Breast epithelium (tissue), 4 donors: ENCODE measurements around the gene BMP10. TPM values are rescaled to one million over a fixed set of nuclear protein-coding genes. Genes with fewer than 3 reads are reported as not detected.

Experiments used
- DNase-seq, 2 donors: peaks; one replicate each; pipeline ENCODE4 v3.0.0-alpha.2; 2019; ENCODE audit warnings: low spot score in 2 of 2
- H3K27ac ChIP-seq, 2 donors: fragments of 200-600 bp; sonication (generic) in 1 of 2; one replicate each; pipeline ENCODE4 v1.5.1; 2016 to 2019; ENCODE audit warnings: mild to moderate bottlenecking in 1 of 2
- H3K27me3 ChIP-seq, 2 donors: fragments of 200-600 bp; sonication (generic) in 1 of 2; one replicate each; pipeline versions ENCODE4 v1.5.1 to v1.6.0; 2017 to 2019; ENCODE audit warnings: control low read depth in 1 of 2, mild to moderate bottlenecking in 1 of 2
- H3K36me3 ChIP-seq: fragments of 200-600 bp; one replicate; pipeline ENCODE4 v1.5.1; 2019
- H3K4me1 ChIP-seq, 2 donors: fragments of 200-600 bp; sonication (generic); one replicate each; pipeline ENCODE4 v1.5.1; 2016 to 2019; ENCODE audit warnings: control low read depth in 1 of 2
- H3K4me3 ChIP-seq, 3 donors: fragments of 200-600 bp; sonication (generic); 1 replicate in 2 of 3; 2 replicates in 1 of 3; pipeline ENCODE4 v1.5.1; 2016 to 2019; ENCODE audit warnings: mild to moderate bottlenecking in 3 of 3, moderate library complexity in 2 of 3
- H3K9me3 ChIP-seq, 2 donors: fragments of 200-600 bp; sonication (generic) in 1 of 2; one replicate each; pipeline ENCODE4 v1.5.1; 2016 to 2019; ENCODE audit warnings: control low read depth in 1 of 2
- POLR2A ChIP-seq: fragments of 450-650 bp; IDR thresholded peaks from one replicate; pipeline ENCODE4 v1.6.1; 2016; ENCODE audit warnings: antibody characterized with exemption, mild to moderate bottlenecking, moderate library complexity
- POLR2AphosphoS5 ChIP-seq, 3 donors: sonication (generic); formaldehyde crosslinking; IDR thresholded peaks; one replicate each; pipeline ENCODE4 v1.6.1; 2017; ENCODE audit warnings: antibody characterized with exemption in 3 of 3
- intact Hi-C: fragments of 100-400 bp; cut with DNase I; formaldehyde crosslinking; loops from one replicate; pipeline ENCODE4 v1.15.1; 2023; ENCODE audit warnings: low total_unique reads
- total RNA-seq, 3 donors: library from RNA; depleted of rRNA; stranded (reverse); fragments of >200 nt; gene quantifications; one replicate each; pipeline ENCODE4 v1.1.0, GENCODE V29; 2016
- TF ChIP-seq, protein P1 (sequence below), 3 donors: fragments of 450-650 bp; IDR thresholded peaks; one replicate each; pipeline ENCODE4 v1.5.1; 2016 to 2017; ENCODE audit warnings: antibody characterized with exemption in 3 of 3, mild to moderate bottlenecking in 3 of 3, moderate library complexity in 3 of 3

Gene BMP10
- total RNA-seq, 3 donors from 2014 or later, result not detected

DNA sequence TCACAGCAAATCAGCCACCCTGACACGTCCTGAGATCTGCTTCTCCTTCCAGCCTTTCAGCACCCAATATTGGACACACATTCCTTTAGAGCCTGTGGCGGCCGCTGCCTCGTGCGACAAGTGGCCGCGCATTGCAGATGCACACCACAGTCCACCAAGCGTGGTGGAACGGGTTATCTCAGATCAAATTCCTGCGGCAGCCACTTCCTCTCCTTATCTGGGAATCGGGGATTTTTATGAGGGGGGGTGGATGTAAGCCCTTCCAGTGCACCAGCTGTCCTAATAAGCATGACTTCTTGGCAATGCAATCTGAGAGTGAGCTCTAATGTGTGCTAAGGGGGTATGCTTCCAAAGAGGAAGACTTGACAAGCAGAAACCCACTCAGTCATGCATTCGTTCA, 18.3 kb upstream of the BMP10 start:
- H3K9me3 ChIP-seq, result no peaks in the 10 kb centered on the region
- H3K36me3 ChIP-seq, result no peaks in the 10 kb centered on the region
- intact Hi-C loops, result no loop called here
- no peak overlapping the region for H3K4me3 ChIP-seq
- no peak overlapping the region for H3K27ac ChIP-seq
- DNase-seq, result no peak
- TF ChIP-seq POLR2A, result no peak
- TF ChIP-seq, protein P1, sequence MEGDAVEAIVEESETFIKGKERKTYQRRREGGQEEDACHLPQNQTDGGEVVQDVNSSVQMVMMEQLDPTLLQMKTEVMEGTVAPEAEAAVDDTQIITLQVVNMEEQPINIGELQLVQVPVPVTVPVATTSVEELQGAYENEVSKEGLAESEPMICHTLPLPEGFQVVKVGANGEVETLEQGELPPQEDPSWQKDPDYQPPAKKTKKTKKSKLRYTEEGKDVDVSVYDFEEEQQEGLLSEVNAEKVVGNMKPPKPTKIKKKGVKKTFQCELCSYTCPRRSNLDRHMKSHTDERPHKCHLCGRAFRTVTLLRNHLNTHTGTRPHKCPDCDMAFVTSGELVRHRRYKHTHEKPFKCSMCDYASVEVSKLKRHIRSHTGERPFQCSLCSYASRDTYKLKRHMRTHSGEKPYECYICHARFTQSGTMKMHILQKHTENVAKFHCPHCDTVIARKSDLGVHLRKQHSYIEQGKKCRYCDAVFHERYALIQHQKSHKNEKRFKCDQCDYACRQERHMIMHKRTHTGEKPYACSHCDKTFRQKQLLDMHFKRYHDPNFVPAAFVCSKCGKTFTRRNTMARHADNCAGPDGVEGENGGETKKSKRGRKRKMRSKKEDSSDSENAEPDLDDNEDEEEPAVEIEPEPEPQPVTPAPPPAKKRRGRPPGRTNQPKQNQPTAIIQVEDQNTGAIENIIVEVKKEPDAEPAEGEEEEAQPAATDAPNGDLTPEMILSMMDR (IDR thresholded peaks at IDR 0.05), result no peak
- no peak for TF ChIP-seq POLR2AphosphoS5 (IDR thresholded peaks at IDR 0.05)
- no peaks in the 10 kb centered on the region for H3K27me3 ChIP-seq
- H3K4me1 ChIP-seq, result no peaks in the 10 kb centered on the region

DNA sequence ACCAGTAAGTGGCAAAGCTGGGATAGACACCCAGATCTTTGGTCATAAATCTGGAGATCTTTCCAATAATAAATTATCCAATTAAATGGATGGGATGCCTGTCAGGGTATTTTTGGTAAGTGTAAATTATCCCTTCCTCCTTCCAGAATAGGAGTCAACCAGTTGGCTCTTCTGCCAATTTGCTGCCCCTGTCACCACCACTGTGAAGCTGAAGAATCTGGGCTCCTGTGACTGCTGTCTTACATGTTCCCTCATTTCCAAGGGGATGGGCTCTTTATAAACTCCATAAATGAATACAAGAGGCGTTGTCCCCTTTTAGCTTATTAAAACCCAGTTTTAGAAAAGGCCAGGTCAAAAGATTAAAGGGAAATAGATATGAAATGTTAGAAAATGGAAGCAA, 17.8 kb upstream of the BMP10 start:
- H3K27me3 ChIP-seq, result no peaks in the 10 kb centered on the region
- no peak overlapping the region for H3K27ac ChIP-seq
- intact Hi-C loops, result no loop called here
- TF ChIP-seq, protein P1 (IDR thresholded peaks at IDR 0.05), result no peak
- TF ChIP-seq POLR2A (no peak), POLR2AphosphoS5 (IDR thresholded peaks at IDR 0.05) (no peak)
- H3K9me3 ChIP-seq, result no peaks in the 10 kb centered on the region
- H3K4me1 ChIP-seq, result no peaks in the 10 kb centered on the region
- no peak for DNase-seq
- no peak overlapping the region for H3K4me3 ChIP-seq
- H3K36me3 ChIP-seq, result no peaks in the 10 kb centered on the region

DNA sequence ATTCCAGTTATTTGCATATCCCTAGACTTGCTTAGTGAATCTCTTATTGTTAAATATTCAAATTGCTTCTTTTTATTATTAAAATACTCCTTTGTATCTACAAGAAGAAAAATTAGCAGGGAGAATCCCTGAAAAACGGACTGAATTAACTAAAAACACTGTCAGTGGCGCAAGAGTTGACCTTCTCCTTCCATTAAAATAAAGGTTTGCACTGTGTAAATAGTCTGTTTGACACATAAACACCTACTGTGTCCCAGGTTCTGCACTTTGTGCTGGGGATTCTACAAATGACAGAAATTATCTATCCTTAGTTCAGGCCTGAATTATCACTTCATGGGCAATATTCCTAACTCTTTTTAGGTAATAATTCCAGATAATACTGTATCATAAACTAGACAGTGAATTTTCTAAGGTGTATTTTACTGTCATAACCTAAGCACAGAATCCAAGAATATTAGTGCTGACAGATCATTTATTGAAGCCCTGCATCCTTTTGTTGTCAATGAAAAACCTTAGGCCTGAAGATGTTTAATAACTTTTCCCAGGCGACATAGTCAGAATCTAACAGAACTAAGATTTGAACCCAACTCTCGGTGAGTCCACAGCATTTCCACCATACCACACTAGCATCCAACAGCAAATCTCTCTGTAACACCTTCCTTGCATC, 17.0 kb upstream of the BMP10 start:
- no peak overlapping the region for H3K27ac ChIP-seq
- no peak for DNase-seq
- H3K27me3 ChIP-seq, result no peaks in the 10 kb centered on the region
- no peaks in the 10 kb centered on the region for H3K36me3 ChIP-seq
- no peaks in the 10 kb centered on the region for H3K9me3 ChIP-seq
- H3K4me1 ChIP-seq, result no peaks in the 10 kb centered on the region
- intact Hi-C loops, result no loop called here
- no peak overlapping the region for H3K4me3 ChIP-seq
- TF ChIP-seq, protein P1 (IDR thresholded peaks at IDR 0.05), result no peak
- TF ChIP-seq POLR2AphosphoS5 (IDR thresholded peaks at IDR 0.05) (no peak), POLR2A (no peak)

DNA sequence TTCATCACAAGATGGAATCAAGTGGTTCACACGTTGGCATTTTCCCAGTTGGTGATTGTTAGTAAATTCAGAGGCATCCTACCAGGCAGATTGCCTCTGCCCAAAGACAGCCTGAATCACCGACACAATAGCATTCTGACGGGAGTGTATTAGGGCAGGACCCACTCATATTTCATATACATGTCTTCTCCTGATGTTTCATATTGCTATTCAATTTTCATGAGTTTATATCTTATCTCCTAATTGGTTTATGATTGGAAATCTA, 14.5 kb upstream of the BMP10 start:
- intact Hi-C loops, result no loop called here
- no peak overlapping the region for H3K27ac ChIP-seq
- H3K4me3 ChIP-seq, result no peak overlapping the region
- H3K27me3 ChIP-seq, result no peaks in the 10 kb centered on the region
- no peaks in the 10 kb centered on the region for H3K36me3 ChIP-seq
- DNase-seq, result no peak
- TF ChIP-seq, protein P1 (IDR thresholded peaks at IDR 0.05), result no peak
- TF ChIP-seq POLR2AphosphoS5 (IDR thresholded peaks at IDR 0.05) (no peak), POLR2A (no peak)
- no peaks in the 10 kb centered on the region for H3K9me3 ChIP-seq
- no peaks in the 10 kb centered on the region for H3K4me1 ChIP-seq

DNA sequence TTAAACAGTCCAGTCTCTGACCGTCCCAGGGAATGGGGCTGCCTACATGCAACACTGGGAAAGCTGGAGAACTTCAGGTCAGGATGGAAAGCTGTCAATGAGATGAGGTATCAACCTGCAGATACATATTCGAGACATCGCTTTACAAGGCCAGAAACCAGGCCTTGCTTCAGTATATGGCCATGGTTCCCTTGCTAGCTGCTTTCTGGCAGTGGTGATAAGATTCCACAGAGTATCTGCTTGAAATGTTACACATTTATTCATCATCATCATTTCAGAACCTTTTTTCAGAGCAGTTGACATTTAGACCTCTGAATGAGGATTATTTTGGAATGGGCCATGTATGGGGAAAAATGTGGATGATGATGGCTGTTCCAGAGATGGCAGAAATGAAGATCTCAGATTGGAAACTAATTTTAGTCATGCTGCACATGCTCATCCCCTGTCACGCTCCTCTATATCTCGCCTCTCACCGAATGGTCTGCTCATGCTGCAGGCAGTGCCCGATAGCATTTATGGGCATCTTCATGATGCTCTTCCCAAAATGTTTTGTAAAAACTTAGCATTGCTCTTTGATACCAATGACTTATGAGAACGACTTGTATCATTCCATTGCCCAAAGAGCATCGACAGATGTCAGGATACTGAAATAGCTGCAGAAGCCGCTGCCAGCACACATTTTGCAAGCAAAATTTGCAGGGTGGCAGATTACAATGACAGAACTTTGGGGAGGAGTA, 14.0 kb upstream of the BMP10 start:
- Histone ChIP-seq H3K4me1 (no peaks in the 10 kb centered on the region), H3K9me3 (no peaks in the 10 kb centered on the region), H3K36me3 (no peaks in the 10 kb centered on the region), H3K4me3 (no peak overlapping the region), H3K27ac (no peak overlapping the region), H3K27me3 (no peaks in the 10 kb centered on the region)
- no peak for DNase-seq
- intact Hi-C loops, result no loop called here
- TF ChIP-seq, protein P1 (IDR thresholded peaks at IDR 0.05), result no peak
- TF ChIP-seq POLR2A (no peak), POLR2AphosphoS5 (IDR thresholded peaks at IDR 0.05) (no peak)
